K562 (cell line): ENCODE measurements around the gene ZNF668. TPM values are rescaled to one million over a fixed set of nuclear protein-coding genes. Genes with fewer than 3 reads are reported as not detected.

Experiments used
- ATAC-seq: fragments of 200-7000 bp; cut with Tn5 transposase; 3 replicates; pipeline ENCODE4 v1.9.1; 2020; ENCODE audit warnings: moderate library complexity
- BruUV-seq: library from RNA; stranded (reverse); fragments of 400-500 nt; replicated peaks from 2 replicates; lab custom pipeline; 2021; lab: Mats Ljungman, UMichigan
- CTCF ChIA-PET: fragments of 300-600 bp; formaldehyde crosslinking; extraction: SDS; loops from one replicate; lab custom pipeline; 2021; ENCODE audit warnings: low intra/inter-chr PET ratio; lab: Yijun Ruan, JAX
- POLR2A ChIA-PET: fragments of 300-600, 350-650 bp; sonication (Branson Sonifier 250); formaldehyde crosslinking; extraction: SDS; loops from one replicate; lab custom pipeline; 2021; ENCODE audit warnings: antibody characterized with exemption, inconsistent platforms; lab: Yijun Ruan, JAX
- DNase-seq, 4 experiments: peaks; one replicate each; pipeline versions ENCODE4 v3.0.0 to v3.0.0-alpha.2; 2011 to 2018; ENCODE audit warnings: low spot score in 3 of 4, mixed read lengths in 3 of 4; ENCODE audit errors: extremely low read depth in 1 of 4
- FAIRE-seq: peaks from 2 replicates; lab custom pipeline; 2011; peaks lifted over from hg19 to GRCh38; lab: Jason Lieb, UNC
- H2AFZ ChIP-seq: 2 replicates; pipeline ENCODE4 v1.6.0; 2011; ENCODE audit warnings: low read depth, low read length, control low read depth, inconsistent platforms
- H3K27ac ChIP-seq: fragments of 200-600 bp; 3 replicates; pipeline ENCODE4 v1.8.0; 2011; ENCODE audit warnings: low read depth, mild to moderate bottlenecking, control low read depth, inconsistent platforms, low read length, moderate library complexity, mixed read lengths; ENCODE audit errors: extremely low read depth
- H3K27me3 ChIP-seq, 2 experiments: fragments of 300-600 bp in 1 of 2; 2 replicates in 1 of 2; 3 replicates in 1 of 2; pipeline versions ENCODE4 v1.6.0 to v1.8.0; 2011; ENCODE audit warnings: inconsistent platforms in 2 of 2, low read length in 2 of 2, mild to moderate bottlenecking in 1 of 2, mixed read lengths in 1 of 2, moderate library complexity in 1 of 2; ENCODE audit not compliant: control insufficient read depth in 2 of 2, insufficient read depth in 2 of 2
- H3K36me3 ChIP-seq: fragments of 300-600 bp; 3 replicates; pipeline ENCODE4 v1.8.0; 2011; ENCODE audit warnings: mild to moderate bottlenecking, low read length, inconsistent platforms; ENCODE audit not compliant: control insufficient read depth, insufficient read depth
- H3K4me1 ChIP-seq, 2 experiments: fragments of 200-600 bp in 1 of 2; replicated peaks in 1 of 2; 2 replicates in 1 of 2; 3 replicates in 1 of 2; pipeline versions ENCODE4 v1.5.1 to v1.8.0; 2011; ENCODE audit warnings: inconsistent platforms in 2 of 2, low read length in 2 of 2, mild to moderate bottlenecking in 1 of 2, mixed read lengths in 1 of 2, moderate library complexity in 1 of 2; ENCODE audit not compliant: control insufficient read depth in 2 of 2, insufficient read depth in 2 of 2
- H3K4me2 ChIP-seq: 2 replicates; pipeline ENCODE4 v1.6.1; 2011; ENCODE audit warnings: low read length, control low read depth, inconsistent platforms, mixed read lengths; ENCODE audit not compliant: insufficient read depth
- H3K4me3 ChIP-seq: fragments of 200-600 bp; sonication (generic), shearing (Covaris generic); 2 replicates; pipeline ENCODE4 v1.5.1; 2016; ENCODE audit warnings: control low read depth, inconsistent platforms
- H3K79me2 ChIP-seq: fragments of 200-600 bp; 3 replicates; pipeline ENCODE4 v1.8.0; 2011; ENCODE audit warnings: low read length, inconsistent platforms; ENCODE audit not compliant: control insufficient read depth, insufficient read depth
- H3K9ac ChIP-seq, 2 experiments: 2 replicates each; pipeline versions ENCODE4 v1.6.0 to v1.6.1; 2011; ENCODE audit warnings: low read depth in 2 of 2, low read length in 2 of 2, control low read depth in 1 of 2, inconsistent platforms in 1 of 2, mild to moderate bottlenecking in 1 of 2, mixed read lengths in 1 of 2; ENCODE audit not compliant: insufficient read depth in 1 of 2
- H3K9me1 ChIP-seq: one replicate; pipeline ENCODE4 v1.6.0; 2011; ENCODE audit warnings: inconsistent platforms, mild to moderate bottlenecking, low read length, moderate library complexity; ENCODE audit not compliant: control insufficient read depth, insufficient read depth
- H3K9me3 ChIP-seq: replicated peaks from 2 replicates; pipeline ENCODE4 v1.5.1; 2011; ENCODE audit warnings: low read depth, low read length, inconsistent platforms; ENCODE audit not compliant: control insufficient read depth, insufficient read depth
- H4K20me1 ChIP-seq: replicated peaks from 2 replicates; pipeline ENCODE4 v1.6.1; 2011; ENCODE audit warnings: low read length, inconsistent platforms, mixed read lengths; ENCODE audit not compliant: control insufficient read depth, insufficient read depth
- HDAC6 ChIP-seq: IDR thresholded peaks from 2 replicates; pipeline ENCODE4 v1.6.1; 2012; ENCODE audit warnings: low read depth, mild to moderate bottlenecking, control low read depth, inconsistent platforms, low read length, moderate library complexity
- KLF13 ChIP-seq: fragments of 450-650 bp; IDR thresholded peaks from 2 replicates; pipeline ENCODE4 v1.6.1; 2016; ENCODE audit warnings: missing genetic modification characterization, low read depth, mild to moderate bottlenecking, missing compliant biosample characterization, moderate library complexity, borderline replicate concordance
- MECOM ChIP-seq: fragments of 250-450 bp; sonication (Bioruptor Pico); IDR thresholded peaks from 2 replicates; pipeline ENCODE4 v1.8.0; 2022; ENCODE audit warnings: inconsistent platforms
- NFIX ChIP-seq: fragments of 250-450 bp; sonication (Bioruptor Pico); IDR thresholded peaks from 2 replicates; pipeline ENCODE4 v1.4.0; 2020; ENCODE audit warnings: low read depth, mild to moderate bottlenecking, moderate library complexity
- POLR2G ChIP-seq: fragments of 200-400 bp; formaldehyde crosslinking; IDR thresholded peaks from 2 replicates; pipeline ENCODE4 v1.6.1; 2017; ENCODE audit warnings: low read depth, mild to moderate bottlenecking, antibody characterized with exemption, low read length, moderate library complexity
- RFX1 ChIP-seq: fragments of 450-650 bp; IDR thresholded peaks from 2 replicates; pipeline ENCODE4 v1.6.1; 2016; ENCODE audit warnings: mild to moderate bottlenecking, moderate library complexity
- THAP12 ChIP-seq: fragments of 250-450 bp; sonication (Bioruptor Pico); IDR thresholded peaks from 2 replicates; pipeline ENCODE4 v1.9.0; 2021; ENCODE audit warnings: mild to moderate bottlenecking, inconsistent platforms
- ZNF217 ChIP-seq: sonication (generic); formaldehyde crosslinking; IDR thresholded peaks from 2 replicates; pipeline ENCODE4 v1.8.0; 2022; ENCODE audit warnings: mild to moderate bottlenecking, missing genetic modification reagents
- ZNF277 ChIP-seq: fragments of 250-450 bp; sonication (Bioruptor Pico); IDR thresholded peaks from 2 replicates; pipeline ENCODE4 v1.8.0; 2022; ENCODE audit warnings: inconsistent platforms, mild to moderate bottlenecking, moderate library complexity, borderline replicate concordance
- ZNF507 ChIP-seq: conservative IDR thresholded peaks from 2 replicates; pipeline ENCODE4 v1.6.1; 2017; ENCODE audit warnings: missing genetic modification characterization, missing compliant biosample characterization
- ZSCAN32 ChIP-seq: fragments of 450-650 bp; formaldehyde crosslinking; IDR thresholded peaks from 2 replicates; pipeline ENCODE4 v1.4.0; 2020; ENCODE audit warnings: mild to moderate bottlenecking, moderate library complexity
- WGBS: fragments of 100-300 bp; shearing (Covaris generic); methylation state at CpG from one replicate; pipeline ENCODE4 v1.1.6; 2016; ENCODE audit warnings: low coverage, mixed read lengths; ENCODE audit not compliant: insufficient coverage; ENCODE audit errors: missing lambda C conversion rate; 5-methylcytosine and 5-hydroxymethylcytosine counted together
- in situ Hi-C: fragments of 300-500 bp; cut with MboI; formaldehyde crosslinking; loops from 4 replicates; pipeline ENCODE4 v1.15.0; 2018; ENCODE audit warnings: inconsistent platforms, mixed read lengths
- intact Hi-C: fragments of 100-400 bp; cut with micrococcal nuclease; formaldehyde crosslinking; loops from 2 replicates; pipeline ENCODE4 v1.14.2; 2022
- polyA plus RNA-seq, 8 experiments: library from polyadenylated mRNA; depleted of rRNA in 4 of 8; stranded (reverse) in 5 of 8; unstranded in 3 of 8; fragments of >200 nt; fragmentation: Nextera tagmentation in 2 of 8; fragmentation: Illumina TruSeq in 1 of 8; extraction: Ambion mirVana in 2 of 8; extraction: Trizol in 1 of 8; gene quantifications; 2 replicates each; pipeline versions ENCODE4 v1.2.1 to v1.2.3, GENCODE V29; 2011 to 2014; ENCODE audit warnings: inconsistent platforms in 1 of 8, missing spikeins in 1 of 8
- total RNA-seq, 7 experiments: library from RNA; depleted of rRNA in 6 of 7; stranded (reverse); fragments of >200 nt in 6 of 7; fragmentation: Illumina TruSeq in 2 of 7; extraction: Trizol in 2 of 7; gene quantifications; 2 replicates each; pipeline versions ENCODE4 v1.2.1 to v1.2.3, GENCODE V29; 2011 to 2021; ENCODE audit warnings: low replicate concordance in 1 of 7

ZNF668 gene
- total and polyA plus RNA-seq, 9 of the 15 experiments (the other 6 are each of a cell fraction or from before 2014, with no cell fraction given) = 0.04 to 15.3 (median 3.8) TPM; not detected in 1

- no peak for DNase-seq
- intact Hi-C loops (no loop called here), in situ Hi-C loops (no loop called here)
- H3K79me2 ChIP-seq = peaks cover 3% of the 10 kb centered on the region
- no peak overlapping the region for H3K4me3 ChIP-seq
- no peaks in the 10 kb centered on the region for H3K27me3 ChIP-seq
- BruUV-seq = no TSS peak
- TF ChIP-seq RFX1 (no peak), KLF13 (no peak), POLR2G (0 out of 2 replicates have a peak, but pooled peaks have one; percentile 20)
- TF ChIP-seq, all 486 proteins: peak for 1
- 85% methylated on average over 8 of the region's 8 CpGs for WGBS
- H3K9me3 ChIP-seq = no peaks in the 10 kb centered on the region
- no peak overlapping the region for H2AFZ ChIP-seq
- H3K9ac ChIP-seq = peak overlapping the region in 1 of 2 experiments; percentile 74; a peak in 2 of 4 replicates
- no peak for ATAC-seq
- H3K36me3 ChIP-seq = peaks cover 51% of the 10 kb centered on the region; the same call in 2 of the 3 replicates
- no peak overlapping the region for H3K27ac ChIP-seq
- H3K4me1 ChIP-seq = peaks cover 0 to 51% of the 10 kb centered on the region in 2 experiments; a peak in 3 of 5 replicates
- H4K20me1 ChIP-seq = peaks cover 2% of the 10 kb centered on the region; the same call in 1 of the 2 replicates
- ChIA-PET POLR2A (interaction anchor here (0.5 to 1.2 kb wide), 8 partner anchors 8 to 356 kb away, joined by 3 to 5 read pairs (median 4); partner anchors contain the start of genes ZNF646 and ZNF668), CTCF (no interaction called here)
- FAIRE-seq = no peak
- H3K4me2 ChIP-seq = no peak overlapping the region
- no peaks in the 10 kb centered on the region for H3K9me1 ChIP-seq
Observed at GRCh38 chr16:31087481-31087880, 13.4 kb upstream of the ZNF668 start.

DNA sequence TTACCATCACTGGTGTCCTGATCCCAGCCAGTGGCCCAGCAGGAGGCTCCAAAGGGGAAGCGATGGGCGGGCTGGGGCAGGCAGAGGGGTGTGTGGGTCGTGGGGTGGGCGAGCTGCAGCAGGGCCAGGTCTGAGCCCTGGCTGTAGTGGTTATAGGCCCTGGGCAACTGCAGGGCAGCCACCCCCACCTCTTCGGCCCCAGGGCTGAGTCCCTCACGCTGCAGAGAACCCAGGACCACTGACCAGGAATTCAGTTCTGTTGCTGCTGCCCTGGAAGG is 12.5 kb upstream of the ZNF668 start:
- 0 out of 2 replicates have a peak, but pooled peaks cover 5% of the 10 kb centered on the region for H4K20me1 ChIP-seq
- no peak for DNase-seq
- no peak for TF ChIP-seq ZNF507 (tag)
- TF ChIP-seq NFIX = no peak
- TF ChIP-seq ZSCAN32 (CRISPR knock-in tag) = no peak
- no peak for TF ChIP-seq ZNF277 (CRISPR knock-in tag)
- no peak for TF ChIP-seq ZNF217 (CRISPR knock-in tag)
- TF ChIP-seq THAP12 = no peak
- no peak for TF ChIP-seq MECOM (CRISPR knock-in tag)
- TF ChIP-seq HDAC6 = no peak

More for the DNA sequence above, 12.5 kb upstream of the ZNF668 start:
- in situ Hi-C loops (no loop called here), intact Hi-C loops (no loop called here)
- H3K4me1 ChIP-seq = peaks cover 0 to 57% of the 10 kb centered on the region in 2 experiments; a peak in 3 of 5 replicates
- ChIA-PET POLR2A (interaction anchor here (0.6 to 3.4 kb wide), 5 partner anchors 9 to 1160 kb away, joined by 3 to 32 read pairs (median 3); partner anchors contain the start of genes ZNF646 and ZNF668), CTCF (no interaction called here)
- BruUV-seq = no TSS peak
- H3K36me3 ChIP-seq = peaks cover 56% of the 10 kb centered on the region; the same call in 2 of the 3 replicates
- ATAC-seq (no peak), FAIRE-seq (no peak)
- H2AFZ ChIP-seq = no peak overlapping the region
- H3K27ac ChIP-seq = no peak overlapping the region
- no peaks in the 10 kb centered on the region for H3K27me3 ChIP-seq
- 100% methylated on average over 1 of the region's 6 CpGs for WGBS
- no peak overlapping the region for H3K4me2 ChIP-seq
- H3K9me1 ChIP-seq = no peaks in the 10 kb centered on the region
- 0 out of 4 replicates have a peak overlapping the region, but pooled peaks of 1 of the 2 experiments have one; percentile 19 for H3K9ac ChIP-seq
- H3K9me3 ChIP-seq = no peaks in the 10 kb centered on the region
- H3K79me2 ChIP-seq = no peaks in the 10 kb centered on the region
- H3K4me3 ChIP-seq = no peak overlapping the region
